ENCODE results near the gene UBP1.
"Not testable (repeated sequence)": the region's sequence is repeated elsewhere in the genome, so short reads cannot be mapped to it uniquely, and the experiment has no call there.

UBP1 gene

DNA sequence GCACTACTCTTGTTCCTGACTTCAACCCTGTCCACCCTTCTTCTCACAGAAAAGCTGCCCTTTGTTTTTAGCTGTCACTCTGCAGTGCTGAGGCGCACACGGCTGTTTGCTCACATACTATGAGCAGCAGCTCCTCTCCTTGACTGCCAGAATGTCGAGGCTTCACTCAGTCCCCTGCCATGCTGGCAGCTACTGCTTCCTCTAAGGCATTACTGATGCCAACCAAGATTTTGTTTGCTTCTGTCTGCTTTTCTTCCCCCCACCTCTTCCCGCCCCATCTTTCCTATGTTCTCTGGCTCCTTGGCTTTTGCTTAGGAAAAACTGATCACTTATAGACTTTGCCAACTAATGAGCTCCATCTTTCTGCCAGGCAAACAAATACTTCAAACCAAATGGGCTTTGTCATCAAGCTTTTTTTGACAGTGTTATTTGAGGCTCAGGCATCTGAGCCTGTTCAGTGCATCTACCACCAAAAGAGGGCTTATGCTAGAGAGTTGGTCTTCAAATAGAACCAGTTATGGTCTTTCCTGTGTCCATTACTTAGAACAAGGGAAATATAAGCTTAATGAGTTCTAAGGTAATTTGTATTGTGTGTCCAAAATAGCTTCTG, 81.9 kb downstream of the UBP1 start:
- H3K4me1 ChIP-seq (ENCODE audit: control insufficient read depth, low read length): no peaks in the 10 kb centered on the region
- no peak overlapping the region for H3K4me3 ChIP-seq (ENCODE audit: low read length)
- H4K20me1 ChIP-seq (ENCODE audit: control insufficient read depth, insufficient read depth, low read depth, low read length): no peaks in the 10 kb centered on the region
- no peaks in the 10 kb centered on the region for H3K9me3 ChIP-seq (ENCODE audit: control insufficient read depth, insufficient read depth, low read length)
- no peaks in the 10 kb centered on the region for H3K79me2 ChIP-seq (ENCODE audit: control insufficient read depth, low read length)
- H3K27ac ChIP-seq (ENCODE audit: low read depth, low read length): no peak overlapping the region
- H3K36me3 ChIP-seq (ENCODE audit: control insufficient read depth, low read length): no peaks in the 10 kb centered on the region
- peaks cover 10% of the 10 kb centered on the region; the same call in 1 of the 2 replicates for H3K27me3 ChIP-seq (ENCODE audit: control insufficient read depth, low read length)
- H3K4me2 ChIP-seq (ENCODE audit: low read length): no peak overlapping the region
- H3F3A ChIP-seq (ENCODE audit: control insufficient read depth, insufficient read depth): no peaks in the 10 kb centered on the region
- TF ChIP-seq EZH2phosphoT487 (IDR thresholded peaks at IDR 0.05; ENCODE audit: borderline replicate concordance, low read length) (no peak), CTCF (IDR thresholded peaks at IDR 0.05; ENCODE audit: low read depth, low read length, poor library complexity, severe bottlenecking) (no peak)
- H3K9me2 ChIP-seq (replicated peaks; ENCODE audit: control insufficient read depth, low read length): no peaks in the 10 kb centered on the region

GRCh38 chr3:33355611-33356010, 84.6 kb downstream of the UBP1 start:
- H3K4me2 ChIP-seq (ENCODE audit: low read length): no peak overlapping the region
- no peaks in the 10 kb centered on the region for H4K20me1 ChIP-seq (ENCODE audit: control insufficient read depth, insufficient read depth, low read depth, low read length)
- H3K9me2 ChIP-seq (replicated peaks; ENCODE audit: control insufficient read depth, low read length): no peaks in the 10 kb centered on the region
- no peaks in the 10 kb centered on the region for H3F3A ChIP-seq (ENCODE audit: control insufficient read depth, insufficient read depth)
- no peak overlapping the region for H3K27ac ChIP-seq (ENCODE audit: low read depth, low read length)
- TF ChIP-seq EZH2phosphoT487 (IDR thresholded peaks at IDR 0.05; ENCODE audit: borderline replicate concordance, low read length): no peak
- no peak for TF ChIP-seq CTCF (IDR thresholded peaks at IDR 0.05; ENCODE audit: low read depth, low read length, poor library complexity, severe bottlenecking)
- H3K79me2 ChIP-seq (ENCODE audit: control insufficient read depth, low read length): no peaks in the 10 kb centered on the region
- H3K4me1 ChIP-seq (ENCODE audit: control insufficient read depth, low read length): no peaks in the 10 kb centered on the region
- H3K4me3 ChIP-seq (ENCODE audit: low read length): no peak overlapping the region
- no peaks in the 10 kb centered on the region for H3K9me3 ChIP-seq (ENCODE audit: control insufficient read depth, insufficient read depth, low read length)
- H3K36me3 ChIP-seq (ENCODE audit: control insufficient read depth, low read length): no peaks in the 10 kb centered on the region
- H3K27me3 ChIP-seq (ENCODE audit: control insufficient read depth, low read length): peaks cover 5% of the 10 kb centered on the region; the same call in 1 of the 2 replicates

GRCh38 chr3:33339758-33340157, 100.4 kb downstream of the UBP1 start:
- no peaks in the 10 kb centered on the region for H4K20me1 ChIP-seq (ENCODE audit: control insufficient read depth, insufficient read depth, low read depth, low read length)
- no peak overlapping the region for H3K4me3 ChIP-seq (ENCODE audit: low read length)
- H3K4me2 ChIP-seq (ENCODE audit: low read length): no peak overlapping the region
- H3K9me2 ChIP-seq (replicated peaks; ENCODE audit: control insufficient read depth, low read length): no peaks in the 10 kb centered on the region
- H3K27me3 ChIP-seq (ENCODE audit: control insufficient read depth, low read length): no peaks in the 10 kb centered on the region
- no peaks in the 10 kb centered on the region for H3K36me3 ChIP-seq (ENCODE audit: control insufficient read depth, low read length)
- TF ChIP-seq EZH2phosphoT487 (IDR thresholded peaks at IDR 0.05; ENCODE audit: borderline replicate concordance, low read length) (no peak), CTCF (IDR thresholded peaks at IDR 0.05; ENCODE audit: low read depth, low read length, poor library complexity, severe bottlenecking) (no peak)
- no peaks in the 10 kb centered on the region for H3K79me2 ChIP-seq (ENCODE audit: control insufficient read depth, low read length)
- H3K4me1 ChIP-seq (ENCODE audit: control insufficient read depth, low read length): no peaks in the 10 kb centered on the region
- no peaks in the 10 kb centered on the region for H3F3A ChIP-seq (ENCODE audit: control insufficient read depth, insufficient read depth)
- H3K9me3 ChIP-seq (ENCODE audit: control insufficient read depth, insufficient read depth, low read length): no peaks in the 10 kb centered on the region
- H3K27ac ChIP-seq (ENCODE audit: low read depth, low read length): no peak overlapping the region

DNA sequence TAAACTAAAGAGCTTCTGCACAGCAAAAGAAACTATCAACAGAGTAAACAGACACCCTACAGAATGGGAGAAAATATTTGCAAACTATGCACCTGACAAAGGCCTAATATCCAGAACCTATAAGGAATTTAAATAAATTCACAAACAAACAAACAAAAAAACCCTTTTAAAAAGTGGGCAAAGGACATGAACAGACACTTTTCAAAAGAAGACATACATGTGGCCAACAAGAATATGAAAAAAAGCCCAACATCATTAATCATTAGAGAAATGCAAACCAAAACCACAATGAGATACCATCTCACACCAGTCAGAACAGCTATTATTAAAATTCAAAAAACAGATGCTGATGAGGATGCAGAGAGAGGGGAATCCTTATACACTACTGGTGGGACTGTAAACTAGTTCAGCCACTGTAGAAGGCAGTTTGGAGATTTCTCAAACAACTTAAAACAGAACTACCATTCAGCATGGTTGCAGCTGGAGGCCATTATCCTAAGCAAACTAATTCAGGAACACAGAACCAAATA, 101.2 kb downstream of the UBP1 start:
- H3K9me3 ChIP-seq (ENCODE audit: control insufficient read depth, insufficient read depth, low read length); H3K27ac ChIP-seq (ENCODE audit: low read depth, low read length); H3K4me2 ChIP-seq (ENCODE audit: low read length); H3K4me1 ChIP-seq (ENCODE audit: control insufficient read depth, low read length); H3K9me2 ChIP-seq (replicated peaks; ENCODE audit: control insufficient read depth, low read length); H3K36me3 ChIP-seq (ENCODE audit: control insufficient read depth, low read length); H3K27me3 ChIP-seq (ENCODE audit: control insufficient read depth, low read length); H3F3A ChIP-seq (ENCODE audit: control insufficient read depth, insufficient read depth); H3K79me2 ChIP-seq (ENCODE audit: control insufficient read depth, low read length); H3K4me3 ChIP-seq (ENCODE audit: low read length); H4K20me1 ChIP-seq (ENCODE audit: control insufficient read depth, insufficient read depth, low read depth, low read length): not testable (repeated sequence)

All from DOHH2 (cell line).